ENCODE measurements around the gene MACROD2. TPM values are rescaled to one million over a fixed set of nuclear protein-coding genes. Genes with fewer than 3 reads are reported as not detected.

MACROD2 gene
- total and polyA plus RNA-seq, 4 donors, result 13.0 to 67.1 (median 20.7) TPM

GRCh38 chr20:15320941-15321340, 1325.6 kb downstream of the MACROD2 start:
- no peak for DNase-seq
- H3K4me3 ChIP-seq, result no peak overlapping the region

GRCh38 chr20:15327123-15327522, 1331.8 kb downstream of the MACROD2 start:
- Histone ChIP-seq H3K27ac (ENCODE audit: low read depth in 1 of 2, low read length in 1 of 2) (no peak overlapping the region), H3K4me3 (no peak overlapping the region), H3K36me3 (ENCODE audit: control insufficient read depth in 4 of 4, insufficient read depth in 4 of 4, low read length in 4 of 4) (no peaks in the 10 kb centered on the region), H3K4me1 (ENCODE audit: control insufficient read depth in 5 of 5, insufficient read depth in 5 of 5, low read length in 5 of 5) (no peaks in the 10 kb centered on the region), H3K9ac (ENCODE audit: insufficient read depth in 1 of 2, low read length in 2 of 2) (no peak overlapping the region), H3K9me3 (ENCODE audit: control insufficient read depth in 4 of 4, insufficient read depth in 3 of 4, low read length in 3 of 4) (no peaks in the 10 kb centered on the region), H3K27me3 (ENCODE audit: control insufficient read depth in 3 of 3, insufficient read depth in 3 of 3, low read length in 2 of 3) (no peaks in the 10 kb centered on the region)
- 88 to 89% methylated on average over 4 of the region's 4 CpGs for whole genome bisulfite sequencing, 2 donors
- DNase-seq (no peak), ATAC-seq (ENCODE audit: insufficient read depth, low FRiP score) (no peak)
- TF ChIP-seq, protein P1, sequence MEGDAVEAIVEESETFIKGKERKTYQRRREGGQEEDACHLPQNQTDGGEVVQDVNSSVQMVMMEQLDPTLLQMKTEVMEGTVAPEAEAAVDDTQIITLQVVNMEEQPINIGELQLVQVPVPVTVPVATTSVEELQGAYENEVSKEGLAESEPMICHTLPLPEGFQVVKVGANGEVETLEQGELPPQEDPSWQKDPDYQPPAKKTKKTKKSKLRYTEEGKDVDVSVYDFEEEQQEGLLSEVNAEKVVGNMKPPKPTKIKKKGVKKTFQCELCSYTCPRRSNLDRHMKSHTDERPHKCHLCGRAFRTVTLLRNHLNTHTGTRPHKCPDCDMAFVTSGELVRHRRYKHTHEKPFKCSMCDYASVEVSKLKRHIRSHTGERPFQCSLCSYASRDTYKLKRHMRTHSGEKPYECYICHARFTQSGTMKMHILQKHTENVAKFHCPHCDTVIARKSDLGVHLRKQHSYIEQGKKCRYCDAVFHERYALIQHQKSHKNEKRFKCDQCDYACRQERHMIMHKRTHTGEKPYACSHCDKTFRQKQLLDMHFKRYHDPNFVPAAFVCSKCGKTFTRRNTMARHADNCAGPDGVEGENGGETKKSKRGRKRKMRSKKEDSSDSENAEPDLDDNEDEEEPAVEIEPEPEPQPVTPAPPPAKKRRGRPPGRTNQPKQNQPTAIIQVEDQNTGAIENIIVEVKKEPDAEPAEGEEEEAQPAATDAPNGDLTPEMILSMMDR (IDR thresholded peaks at IDR 0.05; ENCODE audit: control extremely low read depth, extremely low read depth), result no peak

More at GRCh38 chr20:15320941-15321340, 1325.6 kb downstream of the MACROD2 start:
- Histone ChIP-seq H3K9me3 (ENCODE audit: control insufficient read depth in 4 of 4, insufficient read depth in 3 of 4, low read length in 3 of 4) (no peaks in the 10 kb centered on the region), H3K36me3 (ENCODE audit: control insufficient read depth in 4 of 4, insufficient read depth in 4 of 4, low read length in 4 of 4) (no peaks in the 10 kb centered on the region), H3K27ac (ENCODE audit: low read depth in 1 of 2, low read length in 1 of 2) (no peak overlapping the region), H3K4me1 (ENCODE audit: control insufficient read depth in 5 of 5, insufficient read depth in 5 of 5, low read length in 5 of 5) (no peaks in the 10 kb centered on the region), H3K9ac (ENCODE audit: insufficient read depth in 1 of 2, low read length in 2 of 2) (no peak overlapping the region), H3K27me3 (ENCODE audit: control insufficient read depth in 3 of 3, insufficient read depth in 3 of 3, low read length in 2 of 3) (no peaks in the 10 kb centered on the region)
- no peak for ATAC-seq (ENCODE audit: insufficient read depth, low FRiP score)
- 52 to 59% methylated on average over 2 of the region's 2 CpGs for WGBS, 2 donors
- TF ChIP-seq, protein P1 (IDR thresholded peaks at IDR 0.05; ENCODE audit: control extremely low read depth, extremely low read depth), result no peak

- Histone ChIP-seq H3K27ac (ENCODE audit: low read depth in 1 of 2, low read length in 1 of 2) (no peak overlapping the region), H3K4me1 (ENCODE audit: control insufficient read depth in 5 of 5, insufficient read depth in 5 of 5, low read length in 5 of 5) (no peaks in the 10 kb centered on the region), H3K9me3 (ENCODE audit: control insufficient read depth in 4 of 4, insufficient read depth in 3 of 4, low read length in 3 of 4) (no peaks in the 10 kb centered on the region), H3K9ac (ENCODE audit: insufficient read depth in 1 of 2, low read length in 2 of 2) (no peak overlapping the region), H3K36me3 (ENCODE audit: control insufficient read depth in 4 of 4, insufficient read depth in 4 of 4, low read length in 4 of 4) (no peaks in the 10 kb centered on the region), H3K27me3 (ENCODE audit: control insufficient read depth in 3 of 3, insufficient read depth in 3 of 3, low read length in 2 of 3) (no peaks in the 10 kb centered on the region), H3K4me3 (no peak overlapping the region)
- 50 to 63% methylated on average over 1 of the region's 1 CpG for WGBS, 2 donors
- no peak for ATAC-seq (ENCODE audit: insufficient read depth, low FRiP score)
- TF ChIP-seq, protein P1 (IDR thresholded peaks at IDR 0.05; ENCODE audit: control extremely low read depth, extremely low read depth), result no peak
- DNase-seq, result no peak
Measured at GRCh38 chr20:15328084-15328483, 1332.8 kb downstream of the MACROD2 start.

DNA sequence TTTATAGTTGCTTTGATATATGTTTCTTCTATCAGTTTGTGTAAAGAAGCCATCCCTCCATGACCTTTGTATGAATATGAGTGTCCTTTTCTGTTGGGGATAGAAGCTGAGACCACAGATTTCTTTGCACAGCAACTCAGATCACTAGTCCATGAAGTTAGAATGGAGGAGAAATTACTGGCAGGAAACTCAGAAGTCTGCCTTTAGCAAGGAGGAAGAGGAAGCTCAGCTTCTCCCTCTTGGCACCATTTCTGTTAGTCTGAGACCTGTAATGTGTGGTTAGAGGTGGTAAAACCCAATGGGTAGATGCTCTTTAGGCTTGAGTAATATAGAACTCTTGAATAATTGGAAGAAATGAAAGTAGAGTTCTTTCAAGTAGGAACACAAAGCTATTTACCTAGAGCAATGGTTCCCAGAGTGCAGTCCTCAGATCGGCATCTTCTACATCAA, 1337.4 kb downstream of the MACROD2 start:
- Histone ChIP-seq H3K27me3 (ENCODE audit: control insufficient read depth in 3 of 3, insufficient read depth in 3 of 3, low read length in 2 of 3) (no peaks in the 10 kb centered on the region), H3K36me3 (ENCODE audit: control insufficient read depth in 4 of 4, insufficient read depth in 4 of 4, low read length in 4 of 4) (no peaks in the 10 kb centered on the region), H3K9ac (ENCODE audit: insufficient read depth in 1 of 2, low read length in 2 of 2) (no peak overlapping the region), H3K4me3 (no peak overlapping the region), H3K4me1 (ENCODE audit: control insufficient read depth in 5 of 5, insufficient read depth in 5 of 5, low read length in 5 of 5) (no peaks in the 10 kb centered on the region), H3K9me3 (ENCODE audit: control insufficient read depth in 4 of 4, insufficient read depth in 3 of 4, low read length in 3 of 4) (no peaks in the 10 kb centered on the region), H3K27ac (ENCODE audit: low read depth in 1 of 2, low read length in 1 of 2) (no peak overlapping the region)
- DNase-seq (no peak), ATAC-seq (ENCODE audit: insufficient read depth, low FRiP score) (no peak)
- WGBS, 2 donors, result 95 to 96% methylated on average over 1 of the region's 1 CpG
- TF ChIP-seq, protein P1 (IDR thresholded peaks at IDR 0.05; ENCODE audit: control extremely low read depth, extremely low read depth), result no peak

Data from lung (tissue), 12 donors.